ENCODE data around the gene AGBL4.
"Not testable (repeated sequence)": the region's sequence is repeated elsewhere in the genome, so short reads cannot be mapped to it uniquely, and the experiment has no call there.

AGBL4 gene

GRCh38 chr1:50023292-50024159 lies at the start of gene AGBL4:
TSS of gene AGBL4 (minus strand) at chr1:50023954.
- DNase-seq = no peak

GRCh38 chr1:50066806-50067205 lies 43.1 kb upstream of the AGBL4 start:
- DNase-seq = no peak

GRCh38 chr1:50060279-50060678 lies 36.5 kb upstream of the AGBL4 start:
- DNase-seq = peak; percentile 30

- DNase-seq = no peak
These were observed 25.0 kb upstream of the AGBL4 start for GRCh38 chr1:50048791-50049190.

GRCh38 chr1:50047916-50048694 lies 24.4 kb upstream of the AGBL4 start:
- no peak for DNase-seq

GRCh38 chr1:50038237-50038809 lies 14.6 kb upstream of the AGBL4 start:
- no peak for DNase-seq

GRCh38 chr1:50027794-50028193 lies 4.0 kb upstream of the AGBL4 start:
- no peak for DNase-seq

GRCh38 chr1:49995734-49996133 lies 28.0 kb downstream of the AGBL4 start:
- DNase-seq = no peak

- DNase-seq = no peak
These were observed 52.7 kb downstream of the AGBL4 start for GRCh38 chr1:49971088-49971487.

- no peak for DNase-seq
These were observed 72.4 kb downstream of the AGBL4 start for GRCh38 chr1:49951385-49951784.

- not testable (repeated sequence) for DNase-seq
These were observed 108.5 kb downstream of the AGBL4 start for GRCh38 chr1:49915301-49915700.

GRCh38 chr1:49906365-49906764 lies 117.4 kb downstream of the AGBL4 start:
- no peak for DNase-seq

- peak; percentile 27 for DNase-seq
These were observed 159.2 kb downstream of the AGBL4 start for GRCh38 chr1:49864581-49864980.

- DNase-seq = no peak
These were observed 169.0 kb downstream of the AGBL4 start for GRCh38 chr1:49854741-49855140.

- no peak for DNase-seq
These were observed 181.2 kb downstream of the AGBL4 start for GRCh38 chr1:49842596-49842995.

GRCh38 chr1:49841767-49842166 lies 182.0 kb downstream of the AGBL4 start:
- DNase-seq = no peak

- DNase-seq = no peak
These were observed 199.5 kb downstream of the AGBL4 start for GRCh38 chr1:49824261-49824660.

- DNase-seq = no peak
These were observed 206.1 kb downstream of the AGBL4 start for GRCh38 chr1:49817681-49818080.

- DNase-seq = not testable (repeated sequence)
These were observed 236.7 kb downstream of the AGBL4 start for GRCh38 chr1:49787013-49787412.

- peak; percentile 12 for DNase-seq
These were observed 258.7 kb downstream of the AGBL4 start for GRCh38 chr1:49765034-49765433.

GRCh38 chr1:49738118-49738517 lies 285.6 kb downstream of the AGBL4 start:
- not testable (repeated sequence) for DNase-seq

GRCh38 chr1:49728377-49728776 lies 295.4 kb downstream of the AGBL4 start:
- no peak for DNase-seq

GRCh38 chr1:49723662-49724061 lies 300.1 kb downstream of the AGBL4 start:
- DNase-seq = no peak
